Measurements from ENCODE around the gene PWP1.

PWP1 gene

GRCh38 chr12:107685360-107686248 lies at the start of gene PWP1:
TSS of gene PWP1 (plus strand) at chr12:107685799. CDS start at chr12:107685900, 101 bp downstream.
- peak; percentile 70 for DNase-seq (ENCODE audit: low read depth)

GRCh38 chr12:107641154-107641553 lies 44.4 kb upstream of the PWP1 start:
- DNase-seq (ENCODE audit: low read depth), result no peak

- DNase-seq (ENCODE audit: low read depth), result no peak
These were observed 43.4 kb upstream of the PWP1 start for GRCh38 chr12:107642240-107642639.

- DNase-seq (ENCODE audit: low read depth), result no peak
These were observed 39.8 kb upstream of the PWP1 start for GRCh38 chr12:107645630-107646333.

GRCh38 chr12:107646436-107646835 lies 39.2 kb upstream of the PWP1 start:
- no peak for DNase-seq (ENCODE audit: low read depth)

- no peak for DNase-seq (ENCODE audit: low read depth)
These were observed 35.9 kb upstream of the PWP1 start for GRCh38 chr12:107649661-107650061.

- DNase-seq (ENCODE audit: low read depth), result no peak
These were observed 34.6 kb upstream of the PWP1 start for GRCh38 chr12:107650977-107651376.

- DNase-seq (ENCODE audit: low read depth), result no peak
These were observed 33.8 kb upstream of the PWP1 start for GRCh38 chr12:107651571-107652449.

GRCh38 chr12:107653519-107653918 lies 32.1 kb upstream of the PWP1 start:
- DNase-seq (ENCODE audit: low read depth), result no peak

- DNase-seq (ENCODE audit: low read depth), result no peak
These were observed 30.7 kb upstream of the PWP1 start for GRCh38 chr12:107654873-107655272.

- DNase-seq (ENCODE audit: low read depth), result no peak
These were observed 30.1 kb upstream of the PWP1 start for GRCh38 chr12:107655281-107656065.

- no peak for DNase-seq (ENCODE audit: low read depth)
These were observed 29.3 kb upstream of the PWP1 start for GRCh38 chr12:107656302-107656701.

- no peak for DNase-seq (ENCODE audit: low read depth)
These were observed 28.5 kb upstream of the PWP1 start for GRCh38 chr12:107657133-107657532.

- no peak for DNase-seq (ENCODE audit: low read depth)
These were observed 28.0 kb upstream of the PWP1 start for GRCh38 chr12:107657621-107658020.

- no peak for DNase-seq (ENCODE audit: low read depth)
These were observed 25.4 kb upstream of the PWP1 start for GRCh38 chr12:107660235-107660634.

GRCh38 chr12:107660861-107661415 lies 24.7 kb upstream of the PWP1 start:
- no peak for DNase-seq (ENCODE audit: low read depth)

- no peak for DNase-seq (ENCODE audit: low read depth)
These were observed 23.8 kb upstream of the PWP1 start for GRCh38 chr12:107661830-107662229.

- DNase-seq (ENCODE audit: low read depth), result no peak
These were observed 23.1 kb upstream of the PWP1 start for GRCh38 chr12:107662484-107662883.

GRCh38 chr12:107663277-107663676 lies 22.3 kb upstream of the PWP1 start:
- no peak for DNase-seq (ENCODE audit: low read depth)

GRCh38 chr12:107666009-107666408 lies 19.6 kb upstream of the PWP1 start:
- DNase-seq (ENCODE audit: low read depth), result no peak

GRCh38 chr12:107667464-107667863 lies 18.1 kb upstream of the PWP1 start:
- no peak for DNase-seq (ENCODE audit: low read depth)
